SK-N-SH (cell line): ENCODE results near the gene HYAL3.

ENCODE experiments used
- CTCF ChIP-seq: fragments of 200-600 bp; sonication (generic); IDR thresholded peaks from 2 replicates; pipeline ENCODE4 v1.6.1; 2017; ENCODE audit warnings: antibody characterized with exemption, mild to moderate bottlenecking, moderate library complexity
- EP300 ChIP-seq, 2 experiments: IDR thresholded peaks; 2 replicates each; pipeline versions ENCODE4 v1.4.0 to v1.6.1; 2012; ENCODE audit warnings: borderline replicate concordance in 1 of 2, low read depth in 1 of 2, low read length in 1 of 2
- GATA2 ChIP-seq: sonication (generic); formaldehyde crosslinking; IDR thresholded peaks from 2 replicates; pipeline ENCODE4 v1.5.0; 2020; ENCODE audit warnings: mild to moderate bottlenecking, missing genetic modification reagents
- IRF3 ChIP-seq: fragments of 150-350 bp; IDR thresholded peaks from 2 replicates; pipeline ENCODE4 v1.6.1; 2016; ENCODE audit warnings: mild to moderate bottlenecking, low read depth, low read length
- JUND ChIP-seq: IDR thresholded peaks from 2 replicates; pipeline ENCODE4 v1.4.0; 2012
- NFIC ChIP-seq: IDR thresholded peaks from 2 replicates; pipeline ENCODE4 v1.4.0; 2012; ENCODE audit warnings: borderline replicate concordance
- NRF1 ChIP-seq: IDR thresholded peaks from 2 replicates; pipeline ENCODE4 v1.6.1; 2012; ENCODE audit warnings: low read depth, mild to moderate bottlenecking, low read length
- RAD21 ChIP-seq: IDR thresholded peaks from 2 replicates; pipeline ENCODE4 v1.6.1; 2012; ENCODE audit warnings: mild to moderate bottlenecking, low read length
- TEAD4 ChIP-seq: IDR thresholded peaks from 2 replicates; pipeline ENCODE4 v1.4.0; 2012; ENCODE audit warnings: mild to moderate bottlenecking, borderline replicate concordance; ENCODE audit not compliant: insufficient read depth
- TF ChIP-seq, protein P1 (sequence below): IDR thresholded peaks from 2 replicates; pipeline ENCODE4 v1.4.0; 2012; ENCODE audit warnings: low read depth, borderline replicate concordance
- TF ChIP-seq, protein P2 (sequence below): IDR thresholded peaks from 2 replicates; pipeline ENCODE4; 2012

DNA sequence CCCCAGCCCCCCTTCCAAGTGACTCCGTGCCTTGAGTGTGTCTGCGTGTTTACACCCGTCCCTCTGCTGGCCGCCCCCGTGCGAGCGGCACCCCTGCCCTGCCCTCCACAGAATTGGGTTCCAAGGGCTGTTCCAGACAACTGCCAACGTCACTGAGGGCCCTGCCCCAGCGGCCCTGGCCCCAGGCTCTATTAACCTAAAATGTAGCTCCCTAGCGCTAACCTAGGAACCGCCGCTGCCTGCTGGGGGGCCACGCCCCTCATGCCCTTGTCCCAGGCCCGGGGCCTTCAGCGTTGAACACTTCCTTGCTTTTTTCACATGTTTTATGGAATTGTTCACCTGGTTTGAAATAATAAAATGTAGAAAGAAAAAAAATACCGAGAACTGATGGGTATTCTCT lies 40.2 kb downstream of the HYAL3 start:
- TF ChIP-seq RAD21 (no peak), EP300 (IDR thresholded peaks at IDR 0.05; ENCODE audit: borderline replicate concordance in 1 of 2, low read depth in 1 of 2, low read length in 1 of 2) (no peak), IRF3 (no peak), CTCF (peak; percentile 28), NFIC (no peak), NRF1 (no peak), GATA2 (CRISPR knock-in tag) (no peak), JUND (no peak), TEAD4 (no peak)
- TF ChIP-seq, protein P1, sequence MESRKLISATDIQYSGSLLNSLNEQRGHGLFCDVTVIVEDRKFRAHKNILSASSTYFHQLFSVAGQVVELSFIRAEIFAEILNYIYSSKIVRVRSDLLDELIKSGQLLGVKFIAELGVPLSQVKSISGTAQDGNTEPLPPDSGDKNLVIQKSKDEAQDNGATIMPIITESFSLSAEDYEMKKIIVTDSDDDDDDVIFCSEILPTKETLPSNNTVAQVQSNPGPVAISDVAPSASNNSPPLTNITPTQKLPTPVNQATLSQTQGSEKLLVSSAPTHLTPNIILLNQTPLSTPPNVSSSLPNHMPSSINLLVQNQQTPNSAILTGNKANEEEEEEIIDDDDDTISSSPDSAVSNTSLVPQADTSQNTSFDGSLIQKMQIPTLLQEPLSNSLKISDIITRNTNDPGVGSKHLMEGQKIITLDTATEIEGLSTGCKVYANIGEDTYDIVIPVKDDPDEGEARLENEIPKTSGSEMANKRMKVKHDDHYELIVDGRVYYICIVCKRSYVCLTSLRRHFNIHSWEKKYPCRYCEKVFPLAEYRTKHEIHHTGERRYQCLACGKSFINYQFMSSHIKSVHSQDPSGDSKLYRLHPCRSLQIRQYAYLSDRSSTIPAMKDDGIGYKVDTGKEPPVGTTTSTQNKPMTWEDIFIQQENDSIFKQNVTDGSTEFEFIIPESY, result no peak
- TF ChIP-seq, protein P2, sequence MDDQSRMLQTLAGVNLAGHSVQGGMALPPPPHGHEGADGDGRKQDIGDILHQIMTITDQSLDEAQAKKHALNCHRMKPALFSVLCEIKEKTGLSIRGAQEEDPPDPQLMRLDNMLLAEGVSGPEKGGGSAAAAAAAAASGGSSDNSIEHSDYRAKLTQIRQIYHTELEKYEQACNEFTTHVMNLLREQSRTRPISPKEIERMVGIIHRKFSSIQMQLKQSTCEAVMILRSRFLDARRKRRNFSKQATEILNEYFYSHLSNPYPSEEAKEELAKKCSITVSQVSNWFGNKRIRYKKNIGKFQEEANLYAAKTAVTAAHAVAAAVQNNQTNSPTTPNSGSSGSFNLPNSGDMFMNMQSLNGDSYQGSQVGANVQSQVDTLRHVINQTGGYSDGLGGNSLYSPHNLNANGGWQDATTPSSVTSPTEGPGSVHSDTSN, result no peak
